ENCODE measurements around the gene TBX20. TPM values are rescaled to one million over a fixed set of nuclear protein-coding genes. Genes with fewer than 3 reads are reported as not detected.

TBX20 gene
- total and polyA plus RNA-seq, 2 of the 8 experiments (the other 6 are each of a cell fraction or from before 2014, with no cell fraction given) = 0.08 to 0.26 TPM

DNA sequence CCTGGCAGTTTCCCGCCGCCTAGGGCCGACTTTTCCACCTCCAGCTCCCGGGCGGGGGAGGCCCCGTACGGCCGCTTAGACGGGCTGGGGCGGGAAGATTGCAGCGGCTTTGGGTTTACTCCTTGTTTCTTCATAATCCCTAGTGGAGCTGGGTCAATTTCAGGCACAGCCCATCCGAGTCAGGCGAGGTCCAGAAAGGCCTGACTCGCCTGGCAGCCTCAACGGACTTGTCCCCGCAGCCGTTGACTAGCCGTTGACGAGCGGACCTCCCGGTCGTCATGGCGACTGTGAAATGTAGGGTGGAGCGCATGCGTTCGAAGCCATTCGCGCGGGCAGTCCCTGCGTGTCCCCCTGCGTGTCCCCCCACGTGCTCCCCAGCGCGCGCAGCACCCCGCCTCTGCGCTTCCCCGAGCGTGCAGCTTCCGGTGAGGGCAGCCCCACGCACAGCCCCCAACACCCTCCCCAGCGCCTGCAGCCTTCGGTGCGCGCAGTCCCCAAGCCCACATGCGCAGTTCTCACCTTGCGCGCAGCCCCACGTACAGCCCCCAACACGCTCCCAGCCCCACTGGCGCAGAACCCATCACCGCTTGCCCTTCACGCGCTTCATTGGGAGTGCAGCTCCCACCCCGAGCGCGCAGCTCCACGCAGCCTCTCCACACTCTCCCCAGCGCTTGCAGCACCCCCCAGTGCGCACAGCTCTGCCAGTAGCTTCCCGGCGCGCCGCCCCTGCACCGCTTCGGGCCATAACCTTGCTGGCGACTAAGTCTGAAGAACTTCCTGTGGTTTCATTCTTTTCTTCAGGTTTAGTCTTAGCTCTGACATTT lies 67.8 kb downstream of the TBX20 start:
- FAIRE-seq = no peak
- DNase-seq (ENCODE audit: low read depth in 1 of 2, low spot score in 2 of 2) = peak in 1 of 2 experiments; percentile 81
- peaks cover 0 to 5% (median 2%) of the 10 kb centered on the region in 4 experiments; a peak in 2 of 7 replicates for H3K4me1 ChIP-seq (replicated peaks in 1 of 4; ENCODE audit: control insufficient read depth in 3 of 4, insufficient read depth in 4 of 4, low read length in 3 of 4)
- H3K27me3 ChIP-seq (replicated peaks in 1 of 4; ENCODE audit: control insufficient read depth in 3 of 4, extremely low read depth in 1 of 4, insufficient read depth in 3 of 4, low read length in 3 of 4) = peaks cover 6 to 26% (median 24%) of the 10 kb centered on the region in 4 experiments
- H3K9ac ChIP-seq (replicated peaks in 1 of 4; ENCODE audit: extremely low read depth in 1 of 4, low read depth in 3 of 4, low read length in 3 of 4) = no peak overlapping the region
- no peak overlapping the region for H3K23ac ChIP-seq (ENCODE audit: insufficient read length)
- H3K18ac ChIP-seq (ENCODE audit: extremely low read depth, low read length) = peak overlapping the region; percentile 48; the same call in 1 of the 2 replicates
- no peak overlapping the region for H4K91ac ChIP-seq (replicated peaks; ENCODE audit: insufficient read length, low read length)
- CTCF ChIA-PET (ENCODE audit: partially characterized antibody) = interaction anchor here (0.7 to 1.5 kb wide), 5 partner anchors 56 to 334 kb away, joined by 3 to 9 read pairs (median 4); no protein-coding TSS in a partner anchor
- no peak overlapping the region; the same call in 1 of the 2 replicates for H2BK15ac ChIP-seq (ENCODE audit: low read length)
- no peak overlapping the region for H3K14ac ChIP-seq (ENCODE audit: insufficient read length)
- POLR2A ChIA-PET (ENCODE audit: partially characterized antibody) = interaction anchor here (0.7 kb wide), 1 partner anchor 332 kb away, joined by 3 read pairs; no protein-coding TSS in a partner anchor
- peak overlapping the region; percentile 75; the same call in 1 of the 2 replicates for H2BK12ac ChIP-seq (ENCODE audit: low read depth, low read length)
- H3K9me3 ChIP-seq (ENCODE audit: insufficient read depth in 2 of 2, low read depth in 1 of 2, low read length in 1 of 2) = no peaks in the 10 kb centered on the region
- H4K8ac ChIP-seq (ENCODE audit: extremely low read depth, insufficient read depth, low read length) = peak overlapping the region; percentile 79
- no peak overlapping the region for H2BK5ac ChIP-seq (ENCODE audit: low read depth, low read length)
- H3K23me2 ChIP-seq (ENCODE audit: low read depth, low read length) = peaks cover 10% of the 10 kb centered on the region; the same call in 1 of the 2 replicates
- H3K79me1 ChIP-seq (ENCODE audit: low read depth, low read length) = no peaks in the 10 kb centered on the region
- no peak overlapping the region for H4K5ac ChIP-seq (ENCODE audit: insufficient read length, low read depth, low read length)
- H3K4me2 ChIP-seq (ENCODE audit: insufficient read depth in 1 of 2, low read depth in 2 of 2, low read length in 2 of 2) = peak overlapping the region; percentile 74 to 86
- H3K36me3 ChIP-seq (ENCODE audit: control insufficient read depth in 2 of 4, insufficient read depth in 4 of 4, low read length in 3 of 4) = no peaks in the 10 kb centered on the region
- no peaks in the 10 kb centered on the region for H3K79me2 ChIP-seq (ENCODE audit: control insufficient read depth in 1 of 2, insufficient read depth in 2 of 2, low read length in 2 of 2)
- no peak overlapping the region for H3K27ac ChIP-seq (ENCODE audit: low read depth, low read length)
- H3K4ac ChIP-seq (replicated peaks; ENCODE audit: insufficient read length, low read depth, low read length) = no peak overlapping the region
- WGBS, 2 experiments (ENCODE audit: extremely low coverage in 1 of 2, insufficient coverage in 1 of 2, insufficient read length in 1 of 2, insufficient replicate concordance in 2 of 2, low coverage in 1 of 2, low lambda C conversion rate in 2 of 2, missing lambda C conversion rate in 1 of 2) = 3% methylated on average over 56 of the region's 67 CpGs; no CpG with 5 or more reads in 1 of the 2 experiments
- no peak overlapping the region for H2BK20ac ChIP-seq (ENCODE audit: low read length)
- H2BK120ac ChIP-seq (replicated peaks; ENCODE audit: low read depth, low read length) = no peak overlapping the region
- H2AK5ac ChIP-seq (ENCODE audit: low read depth, low read length) = no peak overlapping the region
- H3K4me3 ChIP-seq (ENCODE audit: extremely low read depth in 1 of 4, insufficient read depth in 2 of 4, low read depth in 3 of 4, low read length in 4 of 4) = peak overlapping the region; percentile 24 to 55 (median 30); a peak in 7 of 8 replicates
- peak overlapping the region; percentile 83; the same call in 1 of the 2 replicates for H2AFZ ChIP-seq (ENCODE audit: low read length)
- no peak overlapping the region for H3K56ac ChIP-seq (replicated peaks; ENCODE audit: insufficient read length, low read depth, low read length)
- H4K20me1 ChIP-seq (replicated peaks in 1 of 2; ENCODE audit: control insufficient read depth in 1 of 2, insufficient read depth in 2 of 2, low read length in 2 of 2) = no peaks in the 10 kb centered on the region
- TF ChIP-seq CHD1 (IDR thresholded peaks at IDR 0.05; ENCODE audit: low read depth, low read length) (no peak), KDM4A (IDR thresholded peaks at IDR 0.05; ENCODE audit: low read depth, low read length, severe bottlenecking) (peak; percentile 98)
- TF ChIP-seq, protein P1, sequence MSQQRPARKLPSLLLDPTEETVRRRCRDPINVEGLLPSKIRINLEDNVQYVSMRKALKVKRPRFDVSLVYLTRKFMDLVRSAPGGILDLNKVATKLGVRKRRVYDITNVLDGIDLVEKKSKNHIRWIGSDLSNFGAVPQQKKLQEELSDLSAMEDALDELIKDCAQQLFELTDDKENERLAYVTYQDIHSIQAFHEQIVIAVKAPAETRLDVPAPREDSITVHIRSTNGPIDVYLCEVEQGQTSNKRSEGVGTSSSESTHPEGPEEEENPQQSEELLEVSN (IDR thresholded peaks at IDR 0.05) = peak; percentile 97

Measured in H1 (cell line).